ENCODE data around the gene PRIM2. TPM values are rescaled to one million over a fixed set of nuclear protein-coding genes. Genes with fewer than 3 reads are reported as not detected.
A peak's percentile ranks its signal among the peaks of the same experiment; 100 is the strongest.

The PRIM2 gene
- total and polyA plus RNA-seq, 9 of the 15 experiments (the other 6 are each of a cell fraction or from before 2014, with no cell fraction given) = 19.8 to 57.5 (median 33.4) TPM

DNA sequence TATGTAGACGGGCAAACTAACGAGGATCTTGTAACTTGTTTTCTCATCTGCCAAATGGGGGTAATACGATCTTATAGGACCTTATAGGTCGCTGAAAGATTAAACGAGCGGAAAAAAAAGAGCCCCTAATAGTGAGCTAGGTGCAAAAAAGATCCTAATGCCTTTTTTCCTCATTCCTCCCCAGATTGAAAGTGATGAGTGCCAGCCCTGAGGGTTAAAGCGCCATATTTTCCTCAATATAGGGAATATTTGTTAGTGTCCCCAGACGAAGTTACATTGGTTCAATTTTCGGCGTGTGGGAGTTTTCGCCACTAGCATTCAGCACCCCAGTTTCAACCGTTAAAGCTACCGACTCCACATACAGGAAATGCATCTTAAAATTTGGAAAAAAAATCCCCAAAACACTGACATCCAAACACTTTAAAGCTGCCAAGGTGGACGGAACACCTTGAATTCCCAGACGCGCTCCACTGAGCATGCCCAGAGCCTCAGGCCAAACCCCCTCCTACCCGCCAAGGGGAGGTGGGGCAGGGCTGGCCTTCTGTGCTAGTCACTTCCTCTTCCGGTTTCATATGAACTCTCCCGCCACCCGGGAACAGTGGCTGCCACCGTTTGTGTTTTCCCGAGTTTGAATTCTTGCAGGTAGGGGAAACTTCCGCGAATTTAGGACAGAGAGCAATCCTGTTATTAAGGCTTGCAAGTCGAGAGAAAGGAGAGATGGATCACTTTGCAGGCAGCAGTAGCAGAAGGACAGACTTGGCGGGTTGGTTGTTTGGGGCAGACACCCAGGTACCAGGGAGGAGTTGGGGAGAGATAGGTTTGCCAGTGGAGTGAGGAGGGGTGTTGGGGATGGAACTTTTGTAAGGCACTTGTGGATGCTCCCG lies at the start of gene PRIM2 (continued):
- no peak for TF ChIP-seq NCOA4 (IDR thresholded peaks at IDR 0.05; ENCODE audit: partially characterized antibody)
- TF ChIP-seq POLR2AphosphoS5 (IDR thresholded peaks at IDR 0.05; ENCODE audit: control insufficient read depth, insufficient read depth, low read depth, low read length) = peak; percentile 90
- TF ChIP-seq MAFK (IDR thresholded peaks at IDR 0.05; ENCODE audit: low read length) = 0 out of 2 replicates have a peak, but pooled peaks have one; percentile 25
- no peak for TF ChIP-seq OTX1 (CRISPR knock-in tag; IDR thresholded peaks at IDR 0.05)
- TF ChIP-seq, protein P1, sequence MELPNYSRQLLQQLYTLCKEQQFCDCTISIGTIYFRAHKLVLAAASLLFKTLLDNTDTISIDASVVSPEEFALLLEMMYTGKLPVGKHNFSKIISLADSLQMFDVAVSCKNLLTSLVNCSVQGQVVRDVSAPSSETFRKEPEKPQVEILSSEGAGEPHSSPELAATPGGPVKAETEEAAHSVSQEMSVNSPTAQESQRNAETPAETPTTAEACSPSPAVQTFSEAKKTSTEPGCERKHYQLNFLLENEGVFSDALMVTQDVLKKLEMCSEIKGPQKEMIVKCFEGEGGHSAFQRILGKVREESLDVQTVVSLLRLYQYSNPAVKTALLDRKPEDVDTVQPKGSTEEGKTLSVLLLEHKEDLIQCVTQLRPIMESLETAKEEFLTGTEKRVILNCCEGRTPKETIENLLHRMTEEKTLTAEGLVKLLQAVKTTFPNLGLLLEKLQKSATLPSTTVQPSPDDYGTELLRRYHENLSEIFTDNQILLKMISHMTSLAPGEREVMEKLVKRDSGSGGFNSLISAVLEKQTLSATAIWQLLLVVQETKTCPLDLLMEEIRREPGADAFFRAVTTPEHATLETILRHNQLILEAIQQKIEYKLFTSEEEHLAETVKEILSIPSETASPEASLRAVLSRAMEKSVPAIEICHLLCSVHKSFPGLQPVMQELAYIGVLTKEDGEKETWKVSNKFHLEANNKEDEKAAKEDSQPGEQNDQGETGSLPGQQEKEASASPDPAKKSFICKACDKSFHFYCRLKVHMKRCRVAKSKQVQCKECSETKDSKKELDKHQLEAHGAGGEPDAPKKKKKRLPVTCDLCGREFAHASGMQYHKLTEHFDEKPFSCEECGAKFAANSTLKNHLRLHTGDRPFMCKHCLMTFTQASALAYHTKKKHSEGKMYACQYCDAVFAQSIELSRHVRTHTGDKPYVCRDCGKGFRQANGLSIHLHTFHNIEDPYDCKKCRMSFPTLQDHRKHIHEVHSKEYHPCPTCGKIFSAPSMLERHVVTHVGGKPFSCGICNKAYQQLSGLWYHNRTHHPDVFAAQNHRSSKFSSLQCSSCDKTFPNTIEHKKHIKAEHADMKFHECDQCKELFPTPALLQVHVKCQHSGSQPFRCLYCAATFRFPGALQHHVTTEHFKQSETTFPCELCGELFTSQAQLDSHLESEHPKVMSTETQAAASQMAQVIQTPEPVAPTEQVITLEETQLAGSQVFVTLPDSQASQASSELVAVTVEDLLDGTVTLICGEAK (IDR thresholded peaks at IDR 0.05) = peak; percentile 92
- TF ChIP-seq, protein P1 (CRISPR knock-in tag; IDR thresholded peaks at IDR 0.05) = no peak
- TF ChIP-seq MEIS2 (IDR thresholded peaks at IDR 0.05; ENCODE audit: partially characterized antibody) = peak; percentile 54
- TF ChIP-seq, protein P2, sequence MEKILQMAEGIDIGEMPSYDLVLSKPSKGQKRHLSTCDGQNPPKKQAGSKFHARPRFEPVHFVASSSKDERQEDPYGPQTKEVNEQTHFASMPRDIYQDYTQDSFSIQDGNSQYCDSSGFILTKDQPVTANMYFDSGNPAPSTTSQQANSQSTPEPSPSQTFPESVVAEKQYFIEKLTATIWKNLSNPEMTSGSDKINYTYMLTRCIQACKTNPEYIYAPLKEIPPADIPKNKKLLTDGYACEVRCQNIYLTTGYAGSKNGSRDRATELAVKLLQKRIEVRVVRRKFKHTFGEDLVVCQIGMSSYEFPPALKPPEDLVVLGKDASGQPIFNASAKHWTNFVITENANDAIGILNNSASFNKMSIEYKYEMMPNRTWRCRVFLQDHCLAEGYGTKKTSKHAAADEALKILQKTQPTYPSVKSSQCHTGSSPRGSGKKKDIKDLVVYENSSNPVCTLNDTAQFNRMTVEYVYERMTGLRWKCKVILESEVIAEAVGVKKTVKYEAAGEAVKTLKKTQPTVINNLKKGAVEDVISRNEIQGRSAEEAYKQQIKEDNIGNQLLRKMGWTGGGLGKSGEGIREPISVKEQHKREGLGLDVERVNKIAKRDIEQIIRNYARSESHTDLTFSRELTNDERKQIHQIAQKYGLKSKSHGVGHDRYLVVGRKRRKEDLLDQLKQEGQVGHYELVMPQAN (IDR thresholded peaks at IDR 0.05; ENCODE audit: borderline replicate concordance) = peak; percentile 79
- TF ChIP-seq ZNF282 (CRISPR knock-in tag; IDR thresholded peaks at IDR 0.05) = no peak
- no peak for TF ChIP-seq ZNF707 (CRISPR knock-in tag; conservative IDR thresholded peaks at IDR 0.05)
- peak; percentile 64; the same call in 1 of the 2 replicates for TF ChIP-seq PML (IDR thresholded peaks at IDR 0.05; ENCODE audit: low read length)
- no peak for TF ChIP-seq MCM5 (IDR thresholded peaks at IDR 0.05; ENCODE audit: low read depth)
- TF ChIP-seq, protein P3, sequence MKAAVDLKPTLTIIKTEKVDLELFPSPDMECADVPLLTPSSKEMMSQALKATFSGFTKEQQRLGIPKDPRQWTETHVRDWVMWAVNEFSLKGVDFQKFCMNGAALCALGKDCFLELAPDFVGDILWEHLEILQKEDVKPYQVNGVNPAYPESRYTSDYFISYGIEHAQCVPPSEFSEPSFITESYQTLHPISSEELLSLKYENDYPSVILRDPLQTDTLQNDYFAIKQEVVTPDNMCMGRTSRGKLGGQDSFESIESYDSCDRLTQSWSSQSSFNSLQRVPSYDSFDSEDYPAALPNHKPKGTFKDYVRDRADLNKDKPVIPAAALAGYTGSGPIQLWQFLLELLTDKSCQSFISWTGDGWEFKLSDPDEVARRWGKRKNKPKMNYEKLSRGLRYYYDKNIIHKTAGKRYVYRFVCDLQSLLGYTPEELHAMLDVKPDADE (conservative IDR thresholded peaks at IDR 0.05; ENCODE audit: control insufficient read depth, low read depth, low read length) = peak; percentile 53; the same call in 1 of the 2 replicates
- 0 out of 4 replicates have a peak, but pooled peaks of 1 of the 2 experiments have one; percentile 68 for TF ChIP-seq KDM4B (IDR thresholded peaks at IDR 0.05; ENCODE audit: borderline replicate concordance in 2 of 2, low read depth in 1 of 2)
- TF ChIP-seq CTBP1 (IDR thresholded peaks at IDR 0.05; ENCODE audit: borderline replicate concordance) = peak; percentile 37; the same call in 1 of the 2 replicates
